HEK293T (cell line): ENCODE measurements around the gene MRPL27.

Experiments
- ARNT ChIP-seq: fragments of 450-650 bp; IDR thresholded peaks from 2 replicates; pipeline ENCODE4 v1.6.1; 2017; ENCODE audit warnings: mild to moderate bottlenecking
- BHLHE40 ChIP-seq: fragments of 450-650 bp; IDR thresholded peaks from 2 replicates; pipeline ENCODE4 v1.6.1; 2016; ENCODE audit warnings: mild to moderate bottlenecking, moderate library complexity, borderline replicate concordance
- FOXA1 ChIP-seq: fragments of 450-650 bp; IDR thresholded peaks from 2 replicates; pipeline ENCODE4 v1.6.1; 2016; ENCODE audit warnings: mild to moderate bottlenecking
- FOXM1 ChIP-seq: fragments of 450-650 bp; IDR thresholded peaks from 2 replicates; pipeline ENCODE4 v1.6.1; 2017; ENCODE audit warnings: mild to moderate bottlenecking, borderline replicate concordance
- NFRKB ChIP-seq: fragments of 450-650 bp; IDR thresholded peaks from 2 replicates; pipeline ENCODE4 v1.6.1; 2016; ENCODE audit warnings: mild to moderate bottlenecking, moderate library complexity
- SP1 ChIP-seq: fragments of 450-650 bp; IDR thresholded peaks from 2 replicates; pipeline ENCODE4 v1.6.1; 2017
- SUZ12 ChIP-seq: fragments of 450-650 bp; IDR thresholded peaks from 2 replicates; pipeline ENCODE4 v1.6.1; 2016; ENCODE audit warnings: mild to moderate bottlenecking
- ZNF384 ChIP-seq: fragments of 450-650 bp; IDR thresholded peaks from 2 replicates; pipeline ENCODE4 v1.6.1; 2016

DNA sequence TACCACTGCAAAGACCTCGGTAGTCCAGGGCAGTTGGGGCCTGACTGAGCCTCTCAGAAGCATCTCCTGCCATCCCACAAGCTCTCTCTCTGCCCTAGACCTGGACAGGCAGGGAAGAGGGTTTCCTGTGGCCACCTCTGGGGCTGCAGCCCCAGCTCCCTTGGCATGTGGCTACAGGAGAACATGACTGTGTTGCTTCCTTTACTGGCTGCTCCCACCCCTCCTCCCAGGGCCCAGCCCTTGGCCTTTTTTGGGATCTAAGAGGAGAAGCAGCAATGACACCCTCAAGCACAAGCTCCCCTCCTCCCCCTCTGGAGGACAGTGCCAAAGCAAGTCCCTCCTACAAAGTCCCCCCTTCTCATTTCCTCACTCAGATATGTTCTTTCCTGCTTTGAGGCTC is 5.6 kb downstream of the MRPL27 start:
- TF ChIP-seq SP1 = no peak
- no peak for TF ChIP-seq BHLHE40
- TF ChIP-seq FOXA1 = no peak
- no peak for TF ChIP-seq SUZ12
- TF ChIP-seq ZNF384 = no peak
- TF ChIP-seq ARNT = no peak
- TF ChIP-seq FOXM1 = no peak
- TF ChIP-seq NFRKB = no peak
